IMR-90 (cell line): ENCODE data around the gene CLK2. TPM values are rescaled to one million over a fixed set of nuclear protein-coding genes. Genes with fewer than 3 reads are reported as not detected.

Source experiments
- polyA plus RNA-seq, 3 experiments: library from polyadenylated mRNA; depleted of rRNA; stranded (reverse); fragments of >200 nt; gene quantifications; 2 replicates each; pipeline ENCODE4 v1.2.3, GENCODE V29; 2012; ENCODE audit warnings: low replicate concordance in 1 of 3
- total RNA-seq: library from RNA; depleted of rRNA; stranded (reverse); fragments of >200 nt; gene quantifications from 2 replicates; pipeline ENCODE4 v1.2.3, GENCODE V29; 2012
- TF ChIP-seq, protein P1 (sequence below): fragments of 150-350 bp; IDR thresholded peaks from 2 replicates; pipeline ENCODE4 v1.6.1; 2016; ENCODE audit warnings: low read depth, mild to moderate bottlenecking, low read length, moderate library complexity, borderline replicate concordance

Gene CLK2
- total and polyA plus RNA-seq, 2 of the 4 experiments (the other 2 are of a cell fraction), result 19.7 to 61.2 TPM

DNA sequence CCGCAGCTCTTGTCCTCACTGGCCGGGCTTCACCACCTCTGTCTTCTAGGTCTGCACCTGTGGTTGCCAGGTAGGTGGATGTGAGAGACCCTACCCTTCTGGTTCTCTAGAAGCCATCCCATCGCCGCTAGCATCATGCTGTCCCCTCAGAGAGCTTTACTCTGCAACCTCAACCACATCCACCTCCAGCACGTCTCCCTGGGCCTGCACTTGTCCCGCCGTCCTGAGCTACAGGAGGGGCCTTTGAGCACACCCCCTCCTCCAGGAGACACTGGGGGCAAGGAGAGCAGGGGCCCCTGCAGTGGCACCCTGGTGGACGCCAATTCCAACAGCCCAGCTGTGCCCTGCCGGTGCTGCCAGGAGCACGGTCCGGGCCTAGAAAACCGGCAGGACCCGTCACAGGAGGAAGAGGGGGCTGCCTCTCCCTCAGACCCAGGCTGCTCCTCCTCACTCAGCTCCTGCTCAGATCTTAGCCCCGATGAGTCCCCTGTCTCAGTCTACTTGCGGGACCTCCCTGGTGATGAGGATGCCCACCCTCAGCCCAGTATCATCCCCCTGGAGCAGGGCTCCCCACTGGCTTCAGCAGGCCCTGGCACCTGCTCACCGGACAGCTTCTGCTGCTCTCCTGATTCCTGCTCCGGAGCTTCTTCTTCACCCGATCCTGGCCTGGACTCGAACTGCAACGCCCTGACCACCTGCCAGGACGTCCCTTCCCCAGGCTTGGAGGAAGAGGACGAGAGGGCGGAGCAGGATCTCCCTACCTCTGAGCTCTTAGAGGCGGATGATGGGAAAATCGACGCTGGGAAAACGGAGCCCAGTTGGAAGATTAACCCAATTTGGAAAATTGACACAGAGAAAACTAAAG is 48.6 kb upstream of the CLK2 start (continued):
- TF ChIP-seq, protein P1, sequence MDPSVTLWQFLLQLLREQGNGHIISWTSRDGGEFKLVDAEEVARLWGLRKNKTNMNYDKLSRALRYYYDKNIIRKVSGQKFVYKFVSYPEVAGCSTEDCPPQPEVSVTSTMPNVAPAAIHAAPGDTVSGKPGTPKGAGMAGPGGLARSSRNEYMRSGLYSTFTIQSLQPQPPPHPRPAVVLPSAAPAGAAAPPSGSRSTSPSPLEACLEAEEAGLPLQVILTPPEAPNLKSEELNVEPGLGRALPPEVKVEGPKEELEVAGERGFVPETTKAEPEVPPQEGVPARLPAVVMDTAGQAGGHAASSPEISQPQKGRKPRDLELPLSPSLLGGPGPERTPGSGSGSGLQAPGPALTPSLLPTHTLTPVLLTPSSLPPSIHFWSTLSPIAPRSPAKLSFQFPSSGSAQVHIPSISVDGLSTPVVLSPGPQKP, result no peak
